ENCODE data around the gene MACROD2.
"Not testable (repeated sequence)": the region's sequence is repeated elsewhere in the genome, so short reads cannot be mapped to it uniquely, and the experiment has no call there.

Gene MACROD2

DNA sequence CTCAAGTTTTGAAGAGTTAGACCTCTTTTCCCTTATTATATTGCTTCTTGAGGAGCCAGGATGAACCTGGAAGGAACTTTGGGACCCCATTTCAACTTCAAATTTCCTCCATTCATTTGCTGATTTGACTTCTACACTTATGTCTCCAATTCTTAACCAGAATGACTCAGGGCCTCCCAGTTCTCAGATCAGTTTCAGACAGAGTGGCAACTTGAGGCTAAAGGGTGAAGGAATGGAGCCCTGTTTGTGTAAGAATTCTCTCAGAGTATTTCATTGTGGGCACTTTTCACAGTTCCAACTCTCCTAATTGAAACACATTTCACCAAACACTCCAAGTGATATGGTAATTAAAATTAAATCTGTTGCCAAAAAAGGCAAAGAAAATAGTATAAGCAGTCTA, 451.1 kb downstream of the MACROD2 start:
- in situ Hi-C loops (cut with MboI; ENCODE audit: low sequenced_read_pairs, unreplicated experiment): no loop called here
- DNase-seq (ENCODE audit: low spot score): no peak
- no peak for TF ChIP-seq CTCF (IDR thresholded peaks at IDR 0.05; ENCODE audit: borderline replicate concordance, control extremely low read depth, extremely low read depth, insufficient read depth, missing control alignments)

DNA sequence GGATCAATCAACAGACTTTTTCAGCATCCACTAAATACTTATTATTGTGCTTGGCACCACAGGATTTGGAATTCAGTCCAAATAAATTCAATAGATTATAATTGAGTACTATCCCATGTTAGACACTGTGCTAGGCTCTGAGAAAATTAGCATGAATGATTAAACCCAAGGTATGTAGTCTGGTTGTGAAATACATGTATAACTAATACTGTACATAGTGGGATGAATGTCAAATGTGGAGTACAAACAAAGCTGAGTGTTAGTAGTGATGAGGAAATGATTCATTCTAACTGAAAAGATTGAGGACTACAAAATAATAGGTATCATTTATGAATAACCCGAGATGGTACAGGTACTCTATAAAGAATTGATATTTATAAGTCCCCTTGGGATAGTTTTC, 454.0 kb downstream of the MACROD2 start:
- TF ChIP-seq CTCF (IDR thresholded peaks at IDR 0.05; ENCODE audit: borderline replicate concordance, control extremely low read depth, extremely low read depth, insufficient read depth, missing control alignments): no peak
- DNase-seq (ENCODE audit: low spot score): no peak
- in situ Hi-C loops (cut with MboI; ENCODE audit: low sequenced_read_pairs, unreplicated experiment): no loop called here

GRCh38 chr20:14450256-14450655, 454.9 kb downstream of the MACROD2 start:
- in situ Hi-C loops (cut with MboI; ENCODE audit: low sequenced_read_pairs, unreplicated experiment): no loop called here
- no peak for TF ChIP-seq CTCF (IDR thresholded peaks at IDR 0.05; ENCODE audit: borderline replicate concordance, control extremely low read depth, extremely low read depth, insufficient read depth, missing control alignments)
- DNase-seq (ENCODE audit: low spot score): no peak

DNA sequence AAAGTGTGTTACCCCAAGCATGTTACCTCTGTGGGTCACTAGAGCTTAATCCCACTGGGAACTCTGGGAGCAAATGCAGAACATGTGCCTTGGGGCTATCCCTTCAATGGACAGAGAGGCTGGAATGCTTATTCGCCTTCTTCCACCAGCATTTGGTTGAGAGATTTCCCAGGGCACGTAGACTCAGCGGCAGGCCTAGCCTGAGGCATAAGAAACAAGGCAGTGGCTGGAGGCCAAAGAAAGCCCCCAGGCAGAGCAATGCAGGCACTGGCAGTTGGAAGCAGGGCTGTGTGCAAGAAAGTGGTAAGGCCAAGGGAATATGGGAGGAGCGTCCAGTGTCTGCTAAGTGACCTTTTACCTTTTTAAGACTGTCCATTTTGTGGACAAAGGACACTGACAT, 456.1 kb downstream of the MACROD2 start:
- no peak for TF ChIP-seq CTCF (IDR thresholded peaks at IDR 0.05; ENCODE audit: borderline replicate concordance, control extremely low read depth, extremely low read depth, insufficient read depth, missing control alignments)
- DNase-seq (ENCODE audit: low spot score): no peak

GRCh38 chr20:14453259-14453658, 457.9 kb downstream of the MACROD2 start:
- DNase-seq (ENCODE audit: low spot score): no peak
- in situ Hi-C loops (cut with MboI; ENCODE audit: low sequenced_read_pairs, unreplicated experiment): no loop called here
- no peak for TF ChIP-seq CTCF (IDR thresholded peaks at IDR 0.05; ENCODE audit: borderline replicate concordance, control extremely low read depth, extremely low read depth, insufficient read depth, missing control alignments)

More for the DNA sequence above, 456.1 kb downstream of the MACROD2 start:
- in situ Hi-C loops (cut with MboI; ENCODE audit: low sequenced_read_pairs, unreplicated experiment): no loop called here

- in situ Hi-C loops (cut with MboI; ENCODE audit: low sequenced_read_pairs, unreplicated experiment): no loop called here
- TF ChIP-seq CTCF (IDR thresholded peaks at IDR 0.05; ENCODE audit: borderline replicate concordance, control extremely low read depth, extremely low read depth, insufficient read depth, missing control alignments): no peak
- no peak for DNase-seq (ENCODE audit: low spot score)
These were observed 459.0 kb downstream of the MACROD2 start for GRCh38 chr20:14454296-14454695.

GRCh38 chr20:14467104-14467827, 471.9 kb downstream of the MACROD2 start:
- DNase-seq (ENCODE audit: low spot score): not testable (repeated sequence)

More at GRCh38 chr20:14467104-14467827, 471.9 kb downstream of the MACROD2 start:
- in situ Hi-C loops (cut with MboI; ENCODE audit: low sequenced_read_pairs, unreplicated experiment): not testable (repeated sequence)

Measured in GM13976 (cell line).